NCI-H524 (cell line): Measurements from ENCODE around the gene BCL2L15.

Experiments used
- DNase-seq, 2 experiments: peaks; one replicate each; lab custom pipeline; 2025; lab: John Stamatoyannopoulos, UW

Gene BCL2L15

GRCh38 chr1:113905435-113905861, 18.1 kb upstream of the BCL2L15 start:
- peak in 1 of 2 experiments; percentile 53 for DNase-seq

GRCh38 chr1:113904674-113905434, 17.5 kb upstream of the BCL2L15 start, which contains the start of the genes AP4B1 and DCLRE1B:
AP4B1 (minus strand) TSS chr1:113904799; CDS start chr1:113904717, 82 bp downstream.
DCLRE1B (plus strand) TSS chr1:113905326; CDS start chr1:113905587, 261 bp downstream.
- peak; percentile 98 to 99 for DNase-seq

- DNase-seq = no peak
These were observed 16.9 kb upstream of the BCL2L15 start for GRCh38 chr1:113904293-113904673.

GRCh38 chr1:113903501-113904292, 16.3 kb upstream of the BCL2L15 start:
- DNase-seq = peak in 1 of 2 experiments; percentile 21

- DNase-seq = no peak
These were observed 13.8 kb upstream of the BCL2L15 start for GRCh38 chr1:113901191-113901590.

- no peak for DNase-seq
These were observed 11.7 kb upstream of the BCL2L15 start for GRCh38 chr1:113899111-113899510.

GRCh38 chr1:113898241-113898814, 10.9 kb upstream of the BCL2L15 start:
- DNase-seq = no peak

- no peak for DNase-seq
These were observed 8.6 kb upstream of the BCL2L15 start for GRCh38 chr1:113895961-113896360.

GRCh38 chr1:113895098-113895497, 7.7 kb upstream of the BCL2L15 start:
- DNase-seq = no peak

GRCh38 chr1:113893267-113893666, 5.9 kb upstream of the BCL2L15 start:
- DNase-seq = no peak

GRCh38 chr1:113891631-113892220, 4.3 kb upstream of the BCL2L15 start:
- DNase-seq = no peak

GRCh38 chr1:113890816-113891215, 3.4 kb upstream of the BCL2L15 start:
- no peak for DNase-seq

GRCh38 chr1:113886417-113887401, 672 bp downstream of the BCL2L15 start:
- no peak for DNase-seq

GRCh38 chr1:113881661-113882060, 5.7 kb downstream of the BCL2L15 start:
- peak in 1 of 2 experiments; percentile 3 for DNase-seq

GRCh38 chr1:113879739-113880038, 7.7 kb downstream of the BCL2L15 start:
- no peak for DNase-seq

- no peak for DNase-seq
These were observed 11.2 kb downstream of the BCL2L15 start for GRCh38 chr1:113876176-113876575.

- DNase-seq = no peak
These were observed 11.7 kb downstream of the BCL2L15 start for GRCh38 chr1:113875714-113876113.

GRCh38 chr1:113874012-113874879, 13.1 kb downstream of the BCL2L15 start:
- no peak for DNase-seq

GRCh38 chr1:113872219-113872935, 15.0 kb downstream of the BCL2L15 start:
- no peak for DNase-seq
